SIG-M5 treated with dmso at 0.1 percent for 504 hours (cell line): Measurements from ENCODE around the gene NEUROG3.

Experiments used
- DNase-seq: peaks from one replicate; lab custom pipeline; 2025; ENCODE audit not compliant: unreplicated experiment; lab: John Stamatoyannopoulos, UW

The NEUROG3 gene, protein sequence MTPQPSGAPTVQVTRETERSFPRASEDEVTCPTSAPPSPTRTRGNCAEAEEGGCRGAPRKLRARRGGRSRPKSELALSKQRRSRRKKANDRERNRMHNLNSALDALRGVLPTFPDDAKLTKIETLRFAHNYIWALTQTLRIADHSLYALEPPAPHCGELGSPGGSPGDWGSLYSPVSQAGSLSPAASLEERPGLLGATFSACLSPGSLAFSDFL

DNA sequence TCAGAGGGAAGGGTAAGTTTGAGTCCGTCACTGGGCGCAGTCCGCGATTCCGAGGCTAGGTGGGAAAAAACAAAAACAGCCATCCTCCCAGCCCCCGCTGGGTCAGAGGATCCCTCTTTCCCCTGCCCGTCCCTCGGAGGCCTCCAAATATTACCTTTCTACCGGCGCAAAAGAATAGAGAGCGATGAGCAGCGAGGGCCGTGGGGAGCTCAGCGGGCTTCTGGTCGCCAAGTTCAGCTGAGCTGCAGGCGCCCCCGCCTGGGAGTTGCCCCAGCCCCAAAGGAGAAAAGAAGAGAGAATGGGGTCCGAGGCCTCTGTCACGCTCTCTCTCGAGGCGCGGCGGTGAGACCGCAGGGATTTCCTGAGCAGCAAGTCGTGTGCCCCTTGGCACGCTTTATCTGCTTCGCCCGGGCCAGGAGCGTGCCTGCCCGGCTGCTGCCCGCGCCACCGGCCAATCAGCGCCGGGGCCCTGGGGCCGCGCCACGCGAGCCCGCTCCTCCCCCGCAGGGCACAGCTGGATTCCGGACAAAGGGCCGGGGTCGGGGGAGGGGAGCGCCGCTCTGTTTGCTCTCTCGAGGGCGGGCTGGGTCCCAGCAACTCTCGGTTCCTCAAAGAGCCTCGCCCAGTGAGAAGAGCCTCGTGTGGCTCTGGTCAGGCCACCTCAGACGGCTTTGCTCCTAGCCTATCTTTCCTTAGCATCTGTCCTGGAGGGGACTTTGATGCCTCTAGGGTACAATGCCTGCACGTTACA lies at the start of gene NEUROG3:
Gene NEUROG3 (minus strand): TSS at position 367 of the 751 bp plus-strand sequence. CDS start 379 bp downstream, outside the sequence.
- peak; percentile 31 for DNase-seq

GRCh38 chr10:69620625-69621024 lies 47.4 kb upstream of the NEUROG3 start:
- DNase-seq, result no peak

GRCh38 chr10:69619626-69620025 lies 46.4 kb upstream of the NEUROG3 start:
- DNase-seq, result no peak

- DNase-seq, result no peak
Observed at GRCh38 chr10:69618746-69619145, 45.5 kb upstream of the NEUROG3 start.

DNA sequence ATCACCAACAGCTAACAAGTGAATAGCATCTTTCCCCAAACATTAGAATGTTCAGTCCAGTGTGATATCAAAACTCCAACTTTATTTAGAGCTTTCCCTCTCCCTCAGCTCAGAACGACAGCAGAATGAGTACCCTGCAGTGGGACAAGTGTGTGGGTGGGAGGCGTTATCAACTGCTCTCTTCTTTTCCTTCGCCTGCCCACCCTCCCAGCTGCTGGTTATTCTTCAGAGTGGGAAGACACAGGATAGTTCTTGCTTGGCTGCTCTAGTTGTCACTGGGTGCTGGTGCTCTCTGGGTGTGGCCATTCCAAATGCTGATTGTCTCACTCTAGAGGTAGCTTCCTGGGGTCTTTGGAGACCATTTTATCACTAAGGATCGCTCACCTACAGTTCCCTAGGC lies 43.1 kb upstream of the NEUROG3 start:
- no peak for DNase-seq

GRCh38 chr10:69614130-69614529 lies 40.9 kb upstream of the NEUROG3 start:
- no peak for DNase-seq

DNA sequence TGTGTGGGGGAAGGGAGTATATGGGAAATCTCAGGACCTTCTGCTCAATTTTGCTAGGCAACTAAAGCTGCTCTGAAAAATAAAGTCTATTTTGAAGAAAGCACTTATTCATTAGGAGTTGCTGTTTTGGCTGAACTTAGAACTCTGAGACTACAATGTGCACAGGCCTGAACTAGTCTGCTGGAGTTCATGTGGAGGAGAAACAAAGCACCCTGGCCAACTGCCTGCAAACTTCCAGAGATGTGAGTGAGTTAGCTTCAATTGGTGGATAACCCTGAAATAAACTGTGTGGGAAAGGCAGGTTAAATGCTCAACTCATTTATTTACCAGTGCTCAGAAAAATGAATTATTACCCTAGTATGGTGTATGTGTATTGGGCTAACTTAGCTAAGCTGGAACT lies 39.5 kb upstream of the NEUROG3 start:
- DNase-seq, result no peak

- DNase-seq, result no peak
Observed at GRCh38 chr10:69609077-69609476, 35.9 kb upstream of the NEUROG3 start.

GRCh38 chr10:69600761-69601330 lies 27.6 kb upstream of the NEUROG3 start:
- DNase-seq, result no peak

DNA sequence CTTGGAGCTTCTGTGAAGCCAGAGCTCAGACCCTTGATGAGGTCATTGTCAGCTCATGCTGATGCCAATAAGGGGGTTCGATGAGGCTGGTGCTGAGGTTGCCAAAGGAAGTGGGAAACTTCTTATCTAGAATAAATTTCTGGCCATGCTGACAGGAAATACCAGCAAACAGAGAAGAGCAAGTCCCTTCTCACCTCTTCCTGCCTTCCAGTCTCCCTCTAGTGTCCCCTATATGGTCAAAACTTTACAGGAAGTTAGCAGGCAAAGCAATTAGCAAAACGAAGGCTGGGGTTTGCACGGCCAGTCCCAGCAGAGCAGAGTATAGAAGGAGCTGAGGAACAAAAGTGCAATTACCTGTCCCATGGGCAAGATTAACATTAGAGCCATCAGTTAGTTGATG lies 15.1 kb upstream of the NEUROG3 start:
- no peak for DNase-seq

- DNase-seq, result no peak
Observed at GRCh38 chr10:69584624-69585023, 11.4 kb upstream of the NEUROG3 start.

DNA sequence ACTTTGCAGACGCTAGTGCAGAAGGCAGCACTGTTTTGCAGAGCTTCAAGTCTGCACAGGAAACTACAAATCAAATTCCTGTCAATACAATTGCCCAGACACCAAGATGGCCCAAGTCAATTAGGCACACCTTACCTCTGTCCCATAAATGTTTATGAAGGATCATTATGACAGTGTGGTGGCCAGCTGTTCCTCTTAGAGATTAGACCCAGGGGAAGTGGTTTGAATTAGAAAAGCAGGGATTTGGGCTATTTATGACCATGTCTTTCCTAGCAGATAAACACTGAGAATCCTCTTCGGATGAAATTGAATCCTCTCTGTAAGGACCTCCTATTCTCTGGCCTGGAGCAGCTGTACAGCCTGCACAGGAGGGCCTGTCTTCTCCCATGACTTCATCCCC lies 9.9 kb upstream of the NEUROG3 start:
- no peak for DNase-seq

GRCh38 chr10:69580435-69580834 lies 7.2 kb upstream of the NEUROG3 start:
- DNase-seq, result no peak

DNA sequence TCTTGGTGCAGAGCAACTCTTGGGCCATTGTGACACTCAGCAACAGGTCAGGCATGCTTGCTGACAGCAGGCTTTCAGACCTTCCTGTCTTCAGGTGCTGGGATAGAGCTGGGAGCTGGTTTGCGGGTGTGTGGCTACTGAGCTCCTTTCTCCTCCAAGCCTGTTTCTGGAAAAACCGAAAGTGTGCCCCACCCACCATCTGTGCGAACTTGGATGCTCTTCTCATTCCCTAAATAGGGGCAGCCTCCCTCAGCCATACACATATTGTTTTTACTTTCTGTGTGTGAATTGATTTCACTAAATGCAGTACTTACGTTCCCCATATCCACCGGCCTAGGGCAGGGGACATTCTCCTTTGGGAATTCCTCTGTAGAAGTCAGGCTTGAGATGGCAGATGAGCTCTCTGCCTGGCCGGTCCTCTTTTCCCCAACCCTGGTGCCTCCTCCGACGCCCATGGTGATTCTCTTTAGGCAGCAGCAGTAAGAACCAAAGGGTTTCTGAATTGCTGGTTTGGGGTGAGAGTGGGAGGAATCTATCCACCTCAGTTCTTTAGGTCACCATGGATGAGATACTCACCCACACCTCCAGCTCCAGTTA lies 6.3 kb upstream of the NEUROG3 start:
- no peak for DNase-seq

DNA sequence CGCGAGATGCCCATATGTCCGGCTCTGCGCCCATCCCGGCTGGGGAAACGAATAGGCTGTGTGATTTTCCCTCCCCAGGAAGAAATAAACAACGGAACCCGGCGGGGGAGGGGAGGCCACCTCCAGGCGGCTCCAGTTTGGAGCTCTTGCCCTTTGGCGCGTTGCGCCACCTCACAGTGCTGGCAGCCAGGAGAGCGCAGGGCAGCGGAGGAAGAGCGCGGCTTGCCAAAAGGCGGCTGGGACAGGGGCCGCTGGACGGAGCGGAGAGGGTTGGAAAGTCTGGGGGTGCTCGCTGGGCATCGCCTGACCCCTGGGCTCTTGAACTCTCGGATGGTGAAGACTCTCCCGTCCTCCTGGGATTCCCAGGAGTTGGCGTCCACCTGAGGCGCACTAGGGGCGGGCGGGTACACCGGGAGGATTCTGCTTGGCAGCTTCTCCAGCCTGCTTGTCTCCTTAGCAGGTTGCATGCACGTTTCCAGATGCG lies 5.3 kb upstream of the NEUROG3 start:
- no peak for DNase-seq

DNA sequence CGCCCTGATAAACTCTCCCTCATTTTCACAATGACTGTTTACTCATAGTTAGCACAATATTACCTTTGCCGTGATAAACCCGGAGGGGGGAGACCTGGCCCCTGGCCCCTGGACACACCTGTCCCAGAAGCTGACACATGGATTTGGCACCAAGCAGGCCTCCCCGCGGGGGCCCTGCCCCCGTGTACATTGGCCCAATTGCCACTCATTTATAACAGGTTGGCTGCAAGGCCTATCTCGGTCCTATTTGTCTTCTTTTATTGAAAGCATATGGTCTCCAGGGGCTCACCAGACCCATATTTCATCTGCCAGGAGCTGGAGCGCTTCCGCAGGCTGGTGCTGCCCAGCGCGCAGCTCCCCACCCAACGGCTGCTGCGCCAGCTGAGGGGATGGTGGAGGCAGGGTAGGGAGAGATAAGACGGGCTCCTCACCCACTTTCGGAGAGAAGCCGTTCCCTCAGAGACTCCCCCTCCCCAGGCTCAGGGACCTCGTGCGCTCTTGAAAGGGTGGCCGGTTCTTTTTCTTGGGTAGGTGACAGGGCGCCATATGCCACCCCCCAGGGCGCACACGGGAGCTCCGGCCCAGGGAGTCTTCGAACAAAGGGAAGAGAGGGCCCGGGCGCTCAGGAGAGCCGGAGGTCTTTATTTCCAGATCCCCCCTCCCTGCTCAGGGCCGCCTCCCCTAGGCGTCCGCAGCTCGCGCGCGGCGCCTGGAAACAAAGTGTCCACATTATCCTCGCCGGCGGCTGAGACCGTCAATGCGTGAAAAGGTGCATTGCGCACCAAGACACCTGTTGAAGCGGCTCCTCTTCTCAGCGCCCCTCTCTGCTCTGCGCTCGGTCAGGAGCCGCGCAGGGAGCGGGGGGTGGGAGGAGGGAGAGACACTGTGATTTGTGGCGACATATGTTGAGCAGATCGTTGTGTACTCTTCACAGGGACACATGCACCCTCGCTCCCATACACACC lies 4.3 kb upstream of the NEUROG3 start:
- DNase-seq, result no peak

- no peak for DNase-seq
Observed at GRCh38 chr10:69576334-69577011, 3.3 kb upstream of the NEUROG3 start.

- DNase-seq, result no peak
Observed at GRCh38 chr10:69575164-69575722, 2.0 kb upstream of the NEUROG3 start.

DNA sequence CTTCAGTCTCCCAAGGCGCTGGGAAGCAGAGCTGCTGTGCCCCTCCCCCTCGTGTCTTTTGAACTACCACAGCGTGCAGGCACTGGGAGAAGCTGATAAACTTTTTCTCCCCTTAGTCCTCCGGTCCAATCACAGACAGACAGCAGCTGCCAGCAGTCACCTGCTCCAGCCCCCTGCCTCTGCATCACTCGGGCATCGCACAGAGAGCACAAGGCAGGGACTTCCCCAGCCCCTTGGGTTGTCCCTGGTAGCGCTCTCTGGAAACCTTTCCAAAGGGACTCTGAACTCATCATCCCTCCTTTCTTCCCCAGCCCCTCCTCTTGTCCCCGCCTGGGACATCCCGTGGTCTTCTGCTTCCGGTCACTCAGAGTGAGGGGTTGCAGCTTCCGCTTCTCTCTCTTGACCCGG lies 1.4 kb upstream of the NEUROG3 start:
- DNase-seq, result no peak
